Neural progenitor cell (in vitro differentiated cells): ENCODE data around the gene MEX3D. TPM values are rescaled to one million over a fixed set of nuclear protein-coding genes. Genes with fewer than 3 reads are reported as not detected.

ENCODE experiments used
- DNase-seq: peaks from one replicate; pipeline ENCODE4 v3.0.0-alpha.2; 2016; ENCODE audit warnings: low spot score
- H2AFZ ChIP-seq: fragments of 200-600 bp; sonication (generic); replicated peaks from 2 replicates; pipeline ENCODE4 v1.6.1; 2016; ENCODE audit warnings: antibody characterized with exemption
- H3F3A ChIP-seq: fragments of 200-600 bp; sonication (generic); 2 replicates; pipeline ENCODE4 v1.6.1; 2016; ENCODE audit warnings: antibody characterized with exemption, low read depth
- H3K27ac ChIP-seq: fragments of 200-600 bp; sonication (generic); 2 replicates; pipeline ENCODE4 v1.5.1; 2016; ENCODE audit warnings: mild to moderate bottlenecking
- H3K27me3 ChIP-seq: fragments of 200-600 bp; sonication (generic); 2 replicates; pipeline ENCODE4 v1.6.1; 2016; ENCODE audit warnings: mild to moderate bottlenecking, moderate library complexity
- H3K36me3 ChIP-seq: fragments of 200-600 bp; sonication (generic); 2 replicates; pipeline ENCODE4 v1.5.1; 2016
- H3K4me1 ChIP-seq: fragments of 200-600 bp; sonication (generic); 2 replicates; pipeline ENCODE4 v1.6.1; 2016; ENCODE audit warnings: mixed run types
- H3K4me2 ChIP-seq: fragments of 200-600 bp; sonication (generic); 2 replicates; pipeline ENCODE4 v1.6.1; 2016
- H3K4me3 ChIP-seq: fragments of 200-600 bp; sonication (generic); 2 replicates; pipeline ENCODE4 v1.5.1; 2016
- H3K79me2 ChIP-seq: fragments of 200-600 bp; sonication (generic); 2 replicates; pipeline ENCODE4 v1.6.1; 2016; ENCODE audit warnings: low read depth
- H3K9ac ChIP-seq: fragments of 200-600 bp; sonication (generic); 2 replicates; pipeline ENCODE4 v1.6.1; 2016
- H3K9me3 ChIP-seq: fragments of 200-600 bp; sonication (generic); 2 replicates; pipeline ENCODE4 v1.5.1; 2016; ENCODE audit warnings: low read depth
- H4K20me1 ChIP-seq: fragments of 200-600 bp; sonication (generic); 2 replicates; pipeline ENCODE4 v1.6.1; 2016; ENCODE audit warnings: low read depth
- H3K27ac Mint-ChIP-seq: 3 replicates; pipeline ENCODE4 v1.8.0; 2021; ENCODE audit warnings: mixed read lengths
- H3K27me3 Mint-ChIP-seq: 2 replicates; pipeline ENCODE4 v1.8.0; 2022; ENCODE audit warnings: low read depth, mild to moderate bottlenecking, inconsistent platforms, moderate library complexity, mixed read lengths; ENCODE audit not compliant: insufficient read depth
- H3K36me3 Mint-ChIP-seq: 3 replicates; pipeline ENCODE4 v1.8.0; 2021; ENCODE audit warnings: mixed read lengths
- H3K4me1 Mint-ChIP-seq: 3 replicates; pipeline ENCODE4 v1.8.0; 2021; ENCODE audit warnings: mixed read lengths
- H3K4me3 Mint-ChIP-seq: 3 replicates; pipeline ENCODE4 v1.8.0; 2021; ENCODE audit warnings: mild to moderate bottlenecking, moderate library complexity, mixed read lengths
- H3K9me3 Mint-ChIP-seq: 3 replicates; pipeline ENCODE4 v1.8.0; 2020; ENCODE audit warnings: mixed read lengths
- EZH2 ChIP-seq: fragments of 200-600 bp; sonication (generic); IDR thresholded peaks from 2 replicates; pipeline ENCODE4 v1.6.1; 2017; ENCODE audit warnings: antibody characterized with exemption, mild to moderate bottlenecking, moderate library complexity
- EZH2phosphoT487 ChIP-seq: fragments of 200-600 bp; sonication (generic); IDR thresholded peaks from 2 replicates; pipeline ENCODE4 v1.6.1; 2017; ENCODE audit warnings: antibody characterized with exemption
- total RNA-seq: library from RNA; depleted of rRNA; stranded (reverse); fragments of >200 nt; gene quantifications from 2 replicates; pipeline ENCODE4 v1.2.3, GENCODE V29; 2015; ENCODE audit warnings: low replicate concordance
- TF ChIP-seq, protein P1 (sequence below): fragments of 200-600 bp; sonication (generic); IDR thresholded peaks from 2 replicates; pipeline ENCODE4 v1.5.1; 2017; ENCODE audit warnings: antibody characterized with exemption, mild to moderate bottlenecking

The MEX3D gene
- total RNA-seq, 1 donor from 2014 or later, result 15.9 TPM

DNA sequence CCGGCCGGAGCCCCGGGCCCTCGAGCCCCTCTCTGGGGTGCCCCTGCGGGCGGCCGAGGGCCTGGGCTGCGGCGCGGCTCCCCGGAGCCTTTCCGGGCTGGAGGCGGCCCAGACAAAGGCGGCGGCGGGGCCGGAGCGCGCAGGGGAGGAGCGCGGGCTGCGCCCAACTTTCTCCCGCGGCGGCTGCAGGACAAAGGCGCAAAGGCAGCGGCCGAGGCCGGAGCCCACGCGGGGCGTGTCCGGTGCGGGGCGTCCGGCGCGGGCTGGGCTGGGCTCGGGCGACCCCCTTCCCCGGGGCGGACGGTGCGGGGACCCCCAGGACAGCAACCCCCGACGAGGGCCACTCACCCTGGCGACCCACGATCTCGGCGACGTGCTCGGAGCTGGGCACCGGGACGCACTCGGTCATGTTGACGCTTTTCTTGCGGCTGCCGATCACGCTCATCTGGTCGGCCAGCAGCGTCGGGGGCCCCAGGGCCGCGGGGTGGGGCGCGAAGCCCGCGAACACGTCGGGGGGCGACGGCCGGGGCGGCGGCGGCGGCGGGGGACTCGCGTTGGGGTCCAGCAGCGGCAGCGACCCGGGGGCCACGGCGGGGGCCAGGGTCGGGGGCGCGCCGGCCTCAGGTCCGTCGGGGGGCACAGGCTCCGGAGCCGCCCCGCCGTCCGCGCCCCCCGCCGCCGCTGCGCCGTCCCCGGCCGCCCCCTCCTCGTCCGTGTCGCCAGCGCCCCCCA, 843 bp downstream of the MEX3D start:
- H4K20me1 ChIP-seq, result peaks cover 53% of the 10 kb centered on the region
- peak overlapping the region; percentile 86 for H3K9ac ChIP-seq
- peaks cover 7% of the 10 kb centered on the region for H3F3A ChIP-seq
- peaks cover 52% of the 10 kb centered on the region for H3K79me2 ChIP-seq
- no peaks in the 10 kb centered on the region for H3K36me3 ChIP-seq
- peaks cover 23% of the 10 kb centered on the region for H3K27me3 ChIP-seq
- peaks cover 11% of the 10 kb centered on the region for H3K4me1 ChIP-seq
- H3K9me3 Mint-ChIP-seq, result peaks cover 3% of the 10 kb centered on the region
- H3K4me1 Mint-ChIP-seq, result peaks cover 17% of the 10 kb centered on the region
- TF ChIP-seq, protein P1, sequence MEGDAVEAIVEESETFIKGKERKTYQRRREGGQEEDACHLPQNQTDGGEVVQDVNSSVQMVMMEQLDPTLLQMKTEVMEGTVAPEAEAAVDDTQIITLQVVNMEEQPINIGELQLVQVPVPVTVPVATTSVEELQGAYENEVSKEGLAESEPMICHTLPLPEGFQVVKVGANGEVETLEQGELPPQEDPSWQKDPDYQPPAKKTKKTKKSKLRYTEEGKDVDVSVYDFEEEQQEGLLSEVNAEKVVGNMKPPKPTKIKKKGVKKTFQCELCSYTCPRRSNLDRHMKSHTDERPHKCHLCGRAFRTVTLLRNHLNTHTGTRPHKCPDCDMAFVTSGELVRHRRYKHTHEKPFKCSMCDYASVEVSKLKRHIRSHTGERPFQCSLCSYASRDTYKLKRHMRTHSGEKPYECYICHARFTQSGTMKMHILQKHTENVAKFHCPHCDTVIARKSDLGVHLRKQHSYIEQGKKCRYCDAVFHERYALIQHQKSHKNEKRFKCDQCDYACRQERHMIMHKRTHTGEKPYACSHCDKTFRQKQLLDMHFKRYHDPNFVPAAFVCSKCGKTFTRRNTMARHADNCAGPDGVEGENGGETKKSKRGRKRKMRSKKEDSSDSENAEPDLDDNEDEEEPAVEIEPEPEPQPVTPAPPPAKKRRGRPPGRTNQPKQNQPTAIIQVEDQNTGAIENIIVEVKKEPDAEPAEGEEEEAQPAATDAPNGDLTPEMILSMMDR, result no peak
- TF ChIP-seq EZH2 (no peak), EZH2phosphoT487 (no peak)
- no peak overlapping the region for H3K27ac Mint-ChIP-seq
- peak overlapping the region; percentile 89 for H3K27ac ChIP-seq
- DNase-seq, result peak; percentile 63
- H3K4me3 Mint-ChIP-seq, result peak overlapping the region; percentile 85
- peaks cover 10% of the 10 kb centered on the region for H3K36me3 Mint-ChIP-seq
- H3K4me2 ChIP-seq, result peak overlapping the region; percentile 91
- no peak overlapping the region for H2AFZ ChIP-seq
- peaks cover 18% of the 10 kb centered on the region for H3K27me3 Mint-ChIP-seq
- no peaks in the 10 kb centered on the region for H3K9me3 ChIP-seq
- H3K4me3 ChIP-seq, result peak overlapping the region; percentile 76

DNA sequence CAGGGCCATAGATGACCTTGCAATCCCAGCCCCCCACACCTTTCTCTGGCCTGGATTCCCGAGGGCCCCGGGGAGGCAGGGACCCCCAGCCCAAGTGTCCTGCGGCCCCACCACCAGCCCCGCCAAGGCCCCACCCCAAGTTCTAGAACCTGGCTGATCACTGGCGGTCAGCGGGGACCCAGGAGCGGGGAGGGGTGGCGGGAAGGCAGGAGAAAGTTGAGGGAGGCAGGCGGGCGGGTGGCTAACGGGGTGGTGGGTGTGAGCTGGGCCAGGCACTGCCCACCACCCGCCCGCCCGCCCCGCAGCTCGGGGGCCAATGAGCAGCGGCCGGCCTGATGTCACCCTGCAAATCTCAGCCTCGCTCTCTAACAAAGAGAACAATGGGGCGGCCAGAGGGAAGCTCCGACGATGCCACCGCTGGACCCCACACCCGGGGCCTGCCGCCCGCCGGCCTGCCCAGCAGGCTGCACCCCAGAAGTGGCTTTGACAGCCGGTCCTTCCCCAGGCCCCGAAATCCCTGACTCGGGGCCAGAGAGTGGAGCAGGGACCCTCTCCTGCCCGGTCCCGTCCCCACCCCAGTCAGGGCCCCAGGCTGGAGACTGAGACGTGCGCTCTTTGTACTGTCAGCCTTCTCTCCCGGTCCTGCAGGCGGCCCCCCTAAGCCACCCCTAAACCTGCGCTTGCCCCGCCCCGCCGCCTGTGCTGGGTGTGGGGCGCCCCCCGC, 1.6 kb downstream of the MEX3D start:
- H3K27me3 ChIP-seq, result peaks cover 23% of the 10 kb centered on the region

DNA sequence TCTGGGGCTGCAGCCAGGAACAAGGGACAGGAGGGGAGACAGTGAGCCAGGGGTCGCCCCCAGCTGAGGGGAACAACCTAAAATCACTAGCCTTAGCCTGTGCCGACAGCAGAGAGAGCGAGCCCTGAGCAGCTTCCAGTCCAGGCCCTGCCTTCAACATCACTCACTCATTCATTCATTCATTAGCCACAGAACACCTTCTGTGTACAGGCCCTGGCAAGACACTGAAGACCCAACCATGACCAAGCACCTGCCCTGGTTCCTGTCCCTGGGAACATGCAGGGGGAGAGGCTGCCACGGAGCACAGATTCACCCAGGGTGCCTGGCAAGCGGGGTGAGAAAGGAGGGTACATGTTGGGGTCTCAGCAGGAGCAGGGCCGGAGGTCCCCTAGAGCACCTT, 4.9 kb downstream of the MEX3D start:
- no peak overlapping the region for H3K27ac ChIP-seq
- no peak overlapping the region for H3K4me3 Mint-ChIP-seq
- H3K4me3 ChIP-seq, result no peak overlapping the region
- H3K4me2 ChIP-seq, result no peak overlapping the region
- H3F3A ChIP-seq, result peaks cover 7% of the 10 kb centered on the region
- H3K4me1 Mint-ChIP-seq, result peaks cover 20% of the 10 kb centered on the region
- DNase-seq, result no peak
- H3K9me3 ChIP-seq, result no peaks in the 10 kb centered on the region
- no peak overlapping the region for H2AFZ ChIP-seq
- H3K27me3 Mint-ChIP-seq, result peaks cover 3% of the 10 kb centered on the region
- H3K27ac Mint-ChIP-seq, result no peak overlapping the region
- no peaks in the 10 kb centered on the region for H3K9me3 Mint-ChIP-seq
- H3K36me3 Mint-ChIP-seq, result peaks cover 14% of the 10 kb centered on the region
- no peak for TF ChIP-seq EZH2phosphoT487
- TF ChIP-seq, protein P1, result no peak
- TF ChIP-seq EZH2, result no peak
- H3K36me3 ChIP-seq, result no peaks in the 10 kb centered on the region
- H3K79me2 ChIP-seq, result peaks cover 93% of the 10 kb centered on the region
- no peaks in the 10 kb centered on the region for H3K27me3 ChIP-seq
- peaks cover 82% of the 10 kb centered on the region for H4K20me1 ChIP-seq
- H3K9ac ChIP-seq, result no peak overlapping the region
- H3K4me1 ChIP-seq, result peaks cover 11% of the 10 kb centered on the region

More for the DNA sequence above, 1.6 kb downstream of the MEX3D start:
- peak overlapping the region; percentile 76 for H3K4me3 ChIP-seq
- H3K27ac ChIP-seq, result peak overlapping the region; percentile 89
- H3K79me2 ChIP-seq, result peaks cover 60% of the 10 kb centered on the region
- Mint-ChIP-seq H3K4me1 (peaks cover 17% of the 10 kb centered on the region), H3K4me3 (peak overlapping the region; percentile 83), H3K27me3 (peaks cover 15% of the 10 kb centered on the region), H3K9me3 (peaks cover 3% of the 10 kb centered on the region), H3K36me3 (peaks cover 10% of the 10 kb centered on the region), H3K27ac (no peak overlapping the region)
- TF ChIP-seq EZH2 (no peak), EZH2phosphoT487 (no peak)
- TF ChIP-seq, protein P1, result no peak
- peaks cover 7% of the 10 kb centered on the region for H3F3A ChIP-seq
- peaks cover 60% of the 10 kb centered on the region for H4K20me1 ChIP-seq
- H3K4me1 ChIP-seq, result peaks cover 11% of the 10 kb centered on the region
- peak; percentile 94 for DNase-seq
- H3K36me3 ChIP-seq, result no peaks in the 10 kb centered on the region
- H2AFZ ChIP-seq, result no peak overlapping the region
- H3K4me2 ChIP-seq, result peak overlapping the region; percentile 91
- no peaks in the 10 kb centered on the region for H3K9me3 ChIP-seq
- peak overlapping the region; percentile 86 for H3K9ac ChIP-seq
